ENCODE results near the gene FMO5. TPM values are rescaled to one million over a fixed set of nuclear protein-coding genes. Genes with fewer than 3 reads are reported as not detected.

FMO5 gene
- total and polyA plus RNA-seq, 2 experiments from 2014 or later: 0.73 to 0.84 TPM

DNA sequence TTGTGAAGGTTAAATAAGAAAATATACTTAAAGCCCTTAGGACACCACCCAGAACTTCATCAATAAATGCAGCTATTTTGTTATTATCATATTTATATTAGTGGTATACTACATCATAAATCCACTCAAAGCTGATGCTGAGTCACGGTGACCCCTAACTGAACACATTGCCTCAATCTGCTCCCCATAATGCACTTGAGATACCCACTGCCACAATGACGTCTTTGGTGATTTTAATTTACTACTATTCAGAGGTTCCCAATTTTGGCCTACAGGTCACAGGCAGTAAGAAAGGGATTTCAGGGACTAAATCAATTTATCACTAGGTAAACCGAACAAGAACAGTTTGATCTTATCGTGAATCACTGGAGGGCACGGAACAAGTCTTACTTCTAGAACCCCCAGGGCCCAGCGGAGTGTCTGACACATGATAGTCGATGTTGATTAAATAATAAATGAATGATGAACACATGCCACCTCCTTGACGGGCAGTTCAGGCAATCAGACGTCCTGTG is 16.9 kb upstream of the FMO5 start:
- peaks cover 7% of the 10 kb centered on the region for H3K27me3 Mint-ChIP-seq (ENCODE audit: insufficient read depth, low read depth, poor library complexity)
- peaks cover 16% of the 10 kb centered on the region; the same call in 1 of the 2 replicates for H4K20me1 ChIP-seq (replicated peaks; ENCODE audit: insufficient read depth)
- no peak overlapping the region for H3K27ac ChIP-seq (ENCODE audit: low read depth)
- ATAC-seq: no peak
- DNase-seq (ENCODE audit: low spot score): no peak
- no peak for TF ChIP-seq NANOG (IDR thresholded peaks at IDR 0.05; ENCODE audit: borderline replicate concordance)
- TF ChIP-seq EZH2phosphoT487 (IDR thresholded peaks at IDR 0.05; ENCODE audit: unreplicated experiment): no peak
- TF ChIP-seq STAT1 (IDR thresholded peaks at IDR 0.05; ENCODE audit: unreplicated experiment): no peak
- no peak for TF ChIP-seq CREB1 (CRISPR knock-in tag; IDR thresholded peaks at IDR 0.05; ENCODE audit: low read depth)
- TF ChIP-seq, protein P1, sequence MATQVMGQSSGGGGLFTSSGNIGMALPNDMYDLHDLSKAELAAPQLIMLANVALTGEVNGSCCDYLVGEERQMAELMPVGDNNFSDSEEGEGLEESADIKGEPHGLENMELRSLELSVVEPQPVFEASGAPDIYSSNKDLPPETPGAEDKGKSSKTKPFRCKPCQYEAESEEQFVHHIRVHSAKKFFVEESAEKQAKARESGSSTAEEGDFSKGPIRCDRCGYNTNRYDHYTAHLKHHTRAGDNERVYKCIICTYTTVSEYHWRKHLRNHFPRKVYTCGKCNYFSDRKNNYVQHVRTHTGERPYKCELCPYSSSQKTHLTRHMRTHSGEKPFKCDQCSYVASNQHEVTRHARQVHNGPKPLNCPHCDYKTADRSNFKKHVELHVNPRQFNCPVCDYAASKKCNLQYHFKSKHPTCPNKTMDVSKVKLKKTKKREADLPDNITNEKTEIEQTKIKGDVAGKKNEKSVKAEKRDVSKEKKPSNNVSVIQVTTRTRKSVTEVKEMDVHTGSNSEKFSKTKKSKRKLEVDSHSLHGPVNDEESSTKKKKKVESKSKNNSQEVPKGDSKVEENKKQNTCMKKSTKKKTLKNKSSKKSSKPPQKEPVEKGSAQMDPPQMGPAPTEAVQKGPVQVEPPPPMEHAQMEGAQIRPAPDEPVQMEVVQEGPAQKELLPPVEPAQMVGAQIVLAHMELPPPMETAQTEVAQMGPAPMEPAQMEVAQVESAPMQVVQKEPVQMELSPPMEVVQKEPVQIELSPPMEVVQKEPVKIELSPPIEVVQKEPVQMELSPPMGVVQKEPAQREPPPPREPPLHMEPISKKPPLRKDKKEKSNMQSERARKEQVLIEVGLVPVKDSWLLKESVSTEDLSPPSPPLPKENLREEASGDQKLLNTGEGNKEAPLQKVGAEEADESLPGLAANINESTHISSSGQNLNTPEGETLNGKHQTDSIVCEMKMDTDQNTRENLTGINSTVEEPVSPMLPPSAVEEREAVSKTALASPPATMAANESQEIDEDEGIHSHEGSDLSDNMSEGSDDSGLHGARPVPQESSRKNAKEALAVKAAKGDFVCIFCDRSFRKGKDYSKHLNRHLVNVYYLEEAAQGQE (IDR thresholded peaks at IDR 0.05; ENCODE audit: unreplicated experiment): no peak
- TF ChIP-seq, protein P2, sequence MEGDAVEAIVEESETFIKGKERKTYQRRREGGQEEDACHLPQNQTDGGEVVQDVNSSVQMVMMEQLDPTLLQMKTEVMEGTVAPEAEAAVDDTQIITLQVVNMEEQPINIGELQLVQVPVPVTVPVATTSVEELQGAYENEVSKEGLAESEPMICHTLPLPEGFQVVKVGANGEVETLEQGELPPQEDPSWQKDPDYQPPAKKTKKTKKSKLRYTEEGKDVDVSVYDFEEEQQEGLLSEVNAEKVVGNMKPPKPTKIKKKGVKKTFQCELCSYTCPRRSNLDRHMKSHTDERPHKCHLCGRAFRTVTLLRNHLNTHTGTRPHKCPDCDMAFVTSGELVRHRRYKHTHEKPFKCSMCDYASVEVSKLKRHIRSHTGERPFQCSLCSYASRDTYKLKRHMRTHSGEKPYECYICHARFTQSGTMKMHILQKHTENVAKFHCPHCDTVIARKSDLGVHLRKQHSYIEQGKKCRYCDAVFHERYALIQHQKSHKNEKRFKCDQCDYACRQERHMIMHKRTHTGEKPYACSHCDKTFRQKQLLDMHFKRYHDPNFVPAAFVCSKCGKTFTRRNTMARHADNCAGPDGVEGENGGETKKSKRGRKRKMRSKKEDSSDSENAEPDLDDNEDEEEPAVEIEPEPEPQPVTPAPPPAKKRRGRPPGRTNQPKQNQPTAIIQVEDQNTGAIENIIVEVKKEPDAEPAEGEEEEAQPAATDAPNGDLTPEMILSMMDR (conservative IDR thresholded peaks at IDR 0.05; ENCODE audit: low read depth in 2 of 2): no peak
- TF ChIP-seq POLR2AphosphoS5 (IDR thresholded peaks at IDR 0.05; ENCODE audit: low read depth): no peak
- TF ChIP-seq, protein P3, sequence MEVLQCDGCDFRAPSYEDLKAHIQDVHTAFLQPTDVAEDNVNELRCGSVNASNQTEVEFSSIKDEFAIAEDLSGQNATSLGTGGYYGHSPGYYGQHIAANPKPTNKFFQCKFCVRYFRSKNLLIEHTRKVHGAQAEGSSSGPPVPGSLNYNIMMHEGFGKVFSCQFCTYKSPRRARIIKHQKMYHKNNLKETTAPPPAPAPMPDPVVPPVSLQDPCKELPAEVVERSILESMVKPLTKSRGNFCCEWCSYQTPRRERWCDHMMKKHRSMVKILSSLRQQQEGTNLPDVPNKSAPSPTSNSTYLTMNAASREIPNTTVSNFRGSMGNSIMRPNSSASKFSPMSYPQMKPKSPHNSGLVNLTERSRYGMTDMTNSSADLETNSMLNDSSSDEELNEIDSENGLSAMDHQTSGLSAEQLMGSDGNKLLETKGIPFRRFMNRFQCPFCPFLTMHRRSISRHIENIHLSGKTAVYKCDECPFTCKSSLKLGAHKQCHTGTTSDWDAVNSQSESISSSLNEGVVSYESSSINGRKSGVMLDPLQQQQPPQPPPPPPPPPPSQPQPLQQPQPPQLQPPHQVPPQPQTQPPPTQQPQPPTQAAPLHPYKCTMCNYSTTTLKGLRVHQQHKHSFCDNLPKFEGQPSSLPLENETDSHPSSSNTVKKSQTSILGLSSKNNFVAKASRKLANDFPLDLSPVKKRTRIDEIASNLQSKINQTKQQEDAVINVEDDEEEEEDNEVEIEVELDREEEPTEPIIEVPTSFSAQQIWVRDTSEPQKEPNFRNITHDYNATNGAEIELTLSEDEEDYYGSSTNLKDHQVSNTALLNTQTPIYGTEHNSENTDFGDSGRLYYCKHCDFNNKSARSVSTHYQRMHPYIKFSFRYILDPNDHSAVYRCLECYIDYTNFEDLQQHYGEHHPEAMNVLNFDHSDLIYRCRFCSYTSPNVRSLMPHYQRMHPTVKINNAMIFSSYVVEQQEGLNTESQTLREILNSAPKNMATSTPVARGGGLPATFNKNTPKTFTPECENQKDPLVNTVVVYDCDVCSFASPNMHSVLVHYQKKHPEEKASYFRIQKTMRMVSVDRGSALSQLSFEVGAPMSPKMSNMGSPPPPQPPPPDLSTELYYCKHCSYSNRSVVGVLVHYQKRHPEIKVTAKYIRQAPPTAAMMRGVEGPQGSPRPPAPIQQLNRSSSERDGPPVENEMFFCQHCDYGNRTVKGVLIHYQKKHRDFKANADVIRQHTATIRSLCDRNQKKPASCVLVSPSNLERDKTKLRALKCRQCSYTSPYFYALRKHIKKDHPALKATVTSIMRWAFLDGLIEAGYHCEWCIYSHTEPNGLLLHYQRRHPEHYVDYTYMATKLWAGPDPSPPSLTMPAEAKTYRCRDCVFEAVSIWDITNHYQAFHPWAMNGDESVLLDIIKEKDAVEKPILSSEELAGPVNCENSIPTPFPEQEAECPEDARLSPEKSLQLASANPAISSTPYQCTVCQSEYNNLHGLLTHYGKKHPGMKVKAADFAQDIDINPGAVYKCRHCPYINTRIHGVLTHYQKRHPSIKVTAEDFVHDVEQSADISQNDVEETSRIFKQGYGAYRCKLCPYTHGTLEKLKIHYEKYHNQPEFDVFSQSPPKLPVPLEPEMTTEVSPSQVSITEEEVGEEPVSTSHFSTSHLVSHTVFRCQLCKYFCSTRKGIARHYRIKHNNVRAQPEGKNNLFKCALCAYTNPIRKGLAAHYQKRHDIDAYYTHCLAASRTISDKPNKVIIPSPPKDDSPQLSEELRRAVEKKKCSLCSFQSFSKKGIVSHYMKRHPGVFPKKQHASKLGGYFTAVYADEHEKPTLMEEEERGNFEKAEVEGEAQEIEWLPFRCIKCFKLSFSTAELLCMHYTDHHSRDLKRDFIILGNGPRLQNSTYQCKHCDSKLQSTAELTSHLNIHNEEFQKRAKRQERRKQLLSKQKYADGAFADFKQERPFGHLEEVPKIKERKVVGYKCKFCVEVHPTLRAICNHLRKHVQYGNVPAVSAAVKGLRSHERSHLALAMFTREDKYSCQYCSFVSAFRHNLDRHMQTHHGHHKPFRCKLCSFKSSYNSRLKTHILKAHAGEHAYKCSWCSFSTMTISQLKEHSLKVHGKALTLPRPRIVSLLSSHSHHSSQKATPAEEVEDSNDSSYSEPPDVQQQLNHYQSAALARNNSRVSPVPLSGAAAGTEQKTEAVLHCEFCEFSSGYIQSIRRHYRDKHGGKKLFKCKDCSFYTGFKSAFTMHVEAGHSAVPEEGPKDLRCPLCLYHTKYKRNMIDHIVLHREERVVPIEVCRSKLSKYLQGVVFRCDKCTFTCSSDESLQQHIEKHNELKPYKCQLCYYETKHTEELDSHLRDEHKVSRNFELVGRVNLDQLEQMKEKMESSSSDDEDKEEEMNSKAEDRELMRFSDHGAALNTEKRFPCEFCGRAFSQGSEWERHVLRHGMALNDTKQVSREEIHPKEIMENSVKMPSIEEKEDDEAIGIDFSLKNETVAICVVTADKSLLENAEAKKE (CRISPR knock-in tag; IDR thresholded peaks at IDR 0.05): no peak
- no peak for TF ChIP-seq EZH2 (IDR thresholded peaks at IDR 0.05; ENCODE audit: low read depth, unreplicated experiment)
- TF ChIP-seq, protein P4, sequence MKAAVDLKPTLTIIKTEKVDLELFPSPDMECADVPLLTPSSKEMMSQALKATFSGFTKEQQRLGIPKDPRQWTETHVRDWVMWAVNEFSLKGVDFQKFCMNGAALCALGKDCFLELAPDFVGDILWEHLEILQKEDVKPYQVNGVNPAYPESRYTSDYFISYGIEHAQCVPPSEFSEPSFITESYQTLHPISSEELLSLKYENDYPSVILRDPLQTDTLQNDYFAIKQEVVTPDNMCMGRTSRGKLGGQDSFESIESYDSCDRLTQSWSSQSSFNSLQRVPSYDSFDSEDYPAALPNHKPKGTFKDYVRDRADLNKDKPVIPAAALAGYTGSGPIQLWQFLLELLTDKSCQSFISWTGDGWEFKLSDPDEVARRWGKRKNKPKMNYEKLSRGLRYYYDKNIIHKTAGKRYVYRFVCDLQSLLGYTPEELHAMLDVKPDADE (IDR thresholded peaks at IDR 0.05): no peak
- no peak for TF ChIP-seq JUNB (IDR thresholded peaks at IDR 0.05; ENCODE audit: unreplicated experiment)
- TF ChIP-seq ZNF114 (CRISPR knock-in tag; IDR thresholded peaks at IDR 0.05): no peak
- peaks cover 7% of the 10 kb centered on the region; the same call in 1 of the 3 replicates for H3K36me3 Mint-ChIP-seq (ENCODE audit: low read depth)
- peak overlapping the region; percentile 91 for H3K4me3 Mint-ChIP-seq
- no peak overlapping the region for H3K27ac Mint-ChIP-seq
- peaks cover 43% of the 10 kb centered on the region for H3K4me1 Mint-ChIP-seq
- H3K9me2 ChIP-seq (ENCODE audit: insufficient read depth): 0 out of 2 replicates have a peak, but pooled peaks cover 4% of the 10 kb centered on the region
- peaks cover 37% of the 10 kb centered on the region for H3K79me2 ChIP-seq (replicated peaks; ENCODE audit: insufficient read depth)
- H3K36me3 ChIP-seq (ENCODE audit: insufficient read depth): no peaks in the 10 kb centered on the region
- H3K4me2 ChIP-seq: peak overlapping the region; percentile 78
- no peak overlapping the region for H2AFZ ChIP-seq
- peaks cover 9% of the 10 kb centered on the region; the same call in 2 of the 3 replicates for H3K9me3 Mint-ChIP-seq
- peaks cover 43% of the 10 kb centered on the region for H3K4me1 ChIP-seq (ENCODE audit: insufficient read depth)
- no peaks in the 10 kb centered on the region for H3F3A ChIP-seq (replicated peaks; ENCODE audit: low read depth)
- no peaks in the 10 kb centered on the region; the same call in 1 of the 2 replicates for H3K27me3 ChIP-seq (ENCODE audit: insufficient read depth)
- peak overlapping the region; percentile 84 for H3K4me3 ChIP-seq

Measured in GM23338 (cell line).